ENCODE results near the gene SLC36A4. TPM values are rescaled to one million over a fixed set of nuclear protein-coding genes. Genes with fewer than 3 reads are reported as not detected.
"Not testable (repeated sequence)": the region's sequence is repeated elsewhere in the genome, so short reads cannot be mapped to it uniquely, and the experiment has no call there.

Gene SLC36A4
- total and polyA plus RNA-seq, 2 of the 4 experiments (the other 2 are of a cell fraction): 9.2 to 13.1 TPM

GRCh38 chr11:93177891-93178290, 19.9 kb downstream of the SLC36A4 start:
- dilution Hi-C loops (cut with HindIII; ENCODE audit: low sequenced_read_pairs, unreplicated experiment): not testable (repeated sequence)

More at GRCh38 chr11:93177891-93178290, 19.9 kb downstream of the SLC36A4 start:
- H2AK9ac ChIP-seq (replicated peaks; ENCODE audit: low read depth, low read length, poor library complexity); H4K91ac ChIP-seq (ENCODE audit: insufficient read depth, low read depth, low read length); H2BK15ac ChIP-seq (ENCODE audit: low read depth, low read length); H3K4ac ChIP-seq (ENCODE audit: low read depth, low read length); H3K18ac ChIP-seq (ENCODE audit: low read depth, low read length); H3K14ac ChIP-seq (replicated peaks; ENCODE audit: low read depth, low read length); H3K56ac ChIP-seq (ENCODE audit: extremely low read depth, insufficient read depth, low read length); H3K79me1 ChIP-seq (ENCODE audit: low read depth in 1 of 2, low read length in 2 of 2); ATAC-seq (ENCODE audit: low read depth); H2BK5ac ChIP-seq (ENCODE audit: low read depth, low read length, poor library complexity, severe bottlenecking); H2AFZ ChIP-seq (replicated peaks; ENCODE audit: low read length, poor library complexity); H2BK20ac ChIP-seq (ENCODE audit: low read depth, low read length); CTCF ChIA-PET; H3K23ac ChIP-seq (ENCODE audit: low read depth, low read length); H3K4me1 ChIP-seq (ENCODE audit: control insufficient read depth, insufficient read depth, low read length); H3K9me3 ChIP-seq (ENCODE audit: control insufficient read depth, insufficient read depth, low read length); H4K20me1 ChIP-seq (ENCODE audit: insufficient read depth, low read length); H3K4me3 ChIP-seq (ENCODE audit: insufficient read depth, low read depth, low read length); H3K27ac ChIP-seq (ENCODE audit: insufficient read depth, low read length); in situ Hi-C loops (cut with MboI; ENCODE audit: low sequenced_read_pairs); H3K27me3 ChIP-seq (ENCODE audit: control insufficient read depth, insufficient read depth, low read length); H4K8ac ChIP-seq (ENCODE audit: low read depth in 2 of 2, low read length in 2 of 2); H3K9ac ChIP-seq (ENCODE audit: low read depth, low read length); H2BK120ac ChIP-seq (ENCODE audit: low read depth, low read length); DNase-seq; POLR2A ChIA-PET (ENCODE audit: unreplicated experiment); BruUV-seq (replicated peaks); H3K9me1 ChIP-seq (ENCODE audit: insufficient read depth, low read length); H3K4me2 ChIP-seq (ENCODE audit: low read depth, low read length); intact Hi-C loops (cut with micrococcal nuclease); H2AK5ac ChIP-seq (ENCODE audit: low read depth, low read length); H4K5ac ChIP-seq (ENCODE audit: low read depth, low read length): not testable (repeated sequence)
- 100% methylated on average over 2 of the region's 13 CpGs; no CpG with 5 or more reads in 1 of the 2 experiments for WGBS, 2 experiments (ENCODE audit: extremely low coverage in 2 of 2, insufficient read length in 1 of 2)
- H3K36me3 ChIP-seq (ENCODE audit: control insufficient read depth, insufficient read depth, low read length): peaks cover 10% of the 10 kb centered on the region

Data from IMR-90 (cell line).